Measurements from ENCODE around the gene GXYLT1.
A peak's percentile ranks its signal among the peaks of the same experiment; 100 is the strongest.
"Not testable (repeated sequence)": the region's sequence is repeated elsewhere in the genome, so short reads cannot be mapped to it uniquely, and the experiment has no call there.

Gene GXYLT1

GRCh38 chr12:42094277-42094676 is 50.4 kb downstream of the GXYLT1 start:
- DNase-seq (ENCODE audit: low read depth): no peak

DNA sequence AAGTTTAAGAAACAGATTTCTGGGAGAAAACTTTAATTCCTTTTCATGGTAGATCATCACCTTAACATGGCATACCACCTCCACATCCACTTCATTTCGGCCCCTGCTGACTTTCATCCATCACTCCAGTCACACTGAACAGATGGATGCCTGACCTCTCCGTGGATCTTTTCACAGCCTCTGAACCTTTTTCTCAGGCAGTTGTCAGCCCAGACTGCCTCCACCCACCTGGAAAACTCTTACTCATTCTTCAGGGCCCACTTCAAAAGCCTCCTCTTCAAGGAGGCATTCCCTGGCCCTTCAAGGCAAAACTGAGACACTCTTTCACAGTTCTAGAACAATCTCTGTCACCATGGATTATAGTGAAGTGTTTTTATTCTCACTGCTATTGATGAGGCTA is 52.9 kb downstream of the GXYLT1 start:
- DNase-seq (ENCODE audit: low read depth): no peak

DNA sequence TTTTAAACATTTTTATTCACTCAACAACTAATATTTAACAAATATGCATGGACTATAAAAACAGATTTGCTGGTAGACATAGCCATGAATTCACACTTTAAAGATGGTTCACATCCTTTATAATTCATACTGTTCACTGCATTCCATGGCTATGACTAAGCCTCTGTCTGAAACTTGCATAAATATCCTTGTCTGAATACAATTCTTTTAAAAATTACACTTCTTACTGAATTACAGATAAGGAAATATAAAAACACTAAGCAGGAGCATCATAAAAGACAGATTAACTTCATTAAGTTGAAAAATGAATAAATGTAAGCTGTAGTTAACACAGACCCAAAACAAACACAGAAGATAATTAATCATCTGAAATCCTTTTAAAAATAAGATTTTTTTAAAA is 53.8 kb downstream of the GXYLT1 start:
- DNase-seq (ENCODE audit: low read depth): peak; percentile 40

DNA sequence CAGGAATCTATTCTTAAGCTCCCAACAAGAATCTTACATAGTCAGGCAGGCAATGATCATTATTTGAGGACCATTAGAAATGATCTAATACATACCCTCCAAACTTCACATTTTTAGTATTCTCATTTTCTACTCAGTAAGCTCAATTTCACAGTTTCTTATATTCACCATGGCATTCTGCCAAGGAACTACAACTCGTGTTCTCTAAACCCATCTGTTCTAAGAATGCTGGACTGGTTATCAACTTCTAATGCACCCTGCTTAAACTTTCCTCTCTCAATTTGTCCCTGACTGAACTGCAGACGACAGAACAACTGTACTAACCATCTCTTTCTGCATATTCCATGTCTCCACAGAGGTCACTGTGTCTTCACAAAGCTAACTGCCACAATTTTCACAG is 58.6 kb downstream of the GXYLT1 start:
- DNase-seq (ENCODE audit: low read depth): no peak

- DNase-seq (ENCODE audit: low read depth): no peak
Observed at GRCh38 chr12:42085594-42085993, 59.1 kb downstream of the GXYLT1 start.

DNA sequence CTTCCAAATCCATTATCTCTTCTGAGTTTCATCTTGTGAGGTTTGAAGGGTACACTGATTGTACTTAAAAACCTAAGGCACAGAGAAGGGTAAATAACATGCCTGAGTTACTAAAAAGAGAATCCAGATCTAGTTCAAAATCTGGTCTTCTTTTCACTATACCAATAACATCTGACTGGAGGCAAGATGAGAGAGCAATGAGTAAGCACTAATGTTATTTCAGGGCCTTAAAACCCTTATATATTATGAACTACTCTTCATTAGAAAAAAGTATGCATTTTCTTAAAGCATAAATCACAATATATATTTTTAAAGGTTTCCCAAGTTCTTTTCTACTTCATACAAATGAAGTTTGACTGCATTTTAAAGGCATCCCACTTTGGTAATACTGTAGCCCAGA is 60.2 kb downstream of the GXYLT1 start:
- DNase-seq (ENCODE audit: low read depth): no peak

DNA sequence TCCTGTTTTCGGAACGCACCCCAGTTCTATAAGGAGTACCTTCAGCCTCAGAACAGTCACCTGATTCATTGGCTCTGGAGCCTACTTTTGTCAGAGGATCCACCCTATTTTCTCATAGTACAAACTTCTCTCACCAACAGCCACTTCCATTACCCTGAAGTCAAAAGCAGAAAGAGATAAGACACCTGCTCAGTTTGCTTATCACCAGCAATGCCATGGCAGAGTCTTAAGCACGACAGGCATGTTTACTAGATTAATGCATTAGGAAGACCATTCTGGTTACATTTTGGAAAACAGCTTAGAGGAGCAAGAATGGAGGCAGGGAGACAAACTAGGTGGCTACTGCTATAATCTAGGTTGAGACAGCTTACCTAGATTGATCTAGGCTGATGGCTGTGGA is 67.7 kb downstream of the GXYLT1 start:
- no peak for DNase-seq (ENCODE audit: low read depth)

DNA sequence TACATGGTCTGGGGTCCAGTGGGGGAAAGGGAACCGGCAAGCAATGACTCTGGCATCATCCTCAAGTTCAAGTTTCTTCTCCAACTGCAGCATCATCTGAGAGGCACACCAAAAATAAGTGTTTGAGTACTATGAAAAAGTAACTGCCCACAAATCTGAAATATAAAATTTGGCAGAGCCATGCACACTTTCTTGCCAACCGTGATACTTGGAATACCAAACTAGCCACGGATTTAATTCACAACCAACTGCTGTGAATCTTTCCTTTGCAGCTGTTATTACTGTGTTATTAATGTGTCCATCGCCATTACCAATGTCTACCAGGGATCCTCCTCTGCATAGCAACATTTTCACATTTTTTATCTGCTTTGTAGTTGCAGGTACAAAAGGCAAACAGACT is 74.6 kb downstream of the GXYLT1 start:
- DNase-seq (ENCODE audit: low read depth): no peak

DNA sequence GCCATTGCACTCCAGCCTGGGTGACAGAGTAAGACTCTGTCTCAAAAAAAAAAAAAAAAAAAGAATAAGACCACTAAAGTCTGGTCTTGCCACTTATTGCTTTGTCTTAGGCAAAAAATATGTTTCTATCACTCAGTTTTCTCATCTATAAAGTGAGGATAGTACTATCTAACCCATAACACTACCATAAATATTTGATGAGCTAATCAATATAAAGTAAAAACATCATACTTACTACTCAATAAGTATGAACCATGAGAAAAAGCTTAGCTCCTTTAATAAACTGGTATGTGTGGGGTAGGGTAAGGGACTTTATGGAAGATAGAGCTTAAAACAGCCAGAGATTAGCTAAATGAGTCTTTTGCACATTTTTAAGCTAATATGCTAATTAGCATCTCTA is 85.5 kb downstream of the GXYLT1 start:
- DNase-seq (ENCODE audit: low read depth): no peak

- no peak for DNase-seq (ENCODE audit: low read depth)
Observed at GRCh38 chr12:42056130-42056529, 88.5 kb downstream of the GXYLT1 start.

GRCh38 chr12:42053456-42053855 is 91.2 kb downstream of the GXYLT1 start:
- no peak for DNase-seq (ENCODE audit: low read depth)

GRCh38 chr12:42048980-42049379 is 95.7 kb downstream of the GXYLT1 start:
- not testable (repeated sequence) for DNase-seq (ENCODE audit: low read depth)

- DNase-seq (ENCODE audit: low read depth): no peak
Observed at GRCh38 chr12:42039577-42039976, 105.1 kb downstream of the GXYLT1 start.

GRCh38 chr12:42039176-42039575 is 105.5 kb downstream of the GXYLT1 start:
- DNase-seq (ENCODE audit: low read depth): peak; percentile 42

- DNase-seq (ENCODE audit: low read depth): no peak
Observed at GRCh38 chr12:42031847-42032564, 112.7 kb downstream of the GXYLT1 start.
